Kidney epithelial cell (primary cell): ENCODE data around the gene F5. TPM values are rescaled to one million over a fixed set of nuclear protein-coding genes. Genes with fewer than 3 reads are reported as not detected.

Source experiments
- DNase-seq: peaks from one replicate; pipeline ENCODE4 v3.0.0-alpha.2; 2010; ENCODE audit warnings: low read depth
- H3K27me3 ChIP-seq: 2 replicates; pipeline ENCODE4 v1.6.0; 2011; ENCODE audit warnings: low read length; ENCODE audit not compliant: control insufficient read depth, insufficient read depth
- H3K36me3 ChIP-seq: 2 replicates; pipeline ENCODE4 v1.5.1; 2011; ENCODE audit warnings: low read length; ENCODE audit not compliant: control insufficient read depth, insufficient read depth
- H3K4me3 ChIP-seq: 2 replicates; pipeline ENCODE4 v1.5.1; 2011; ENCODE audit warnings: low read depth, mild to moderate bottlenecking, control low read depth, low read length
- total RNA-seq: library from RNA; depleted of rRNA; stranded (reverse); fragments of >200 nt; gene quantifications from 2 replicates; pipeline ENCODE4 v1.2.3, GENCODE V29; 2015
- TF ChIP-seq, protein P1 (sequence below): IDR thresholded peaks from 2 replicates; pipeline ENCODE4 v1.5.1; 2011; ENCODE audit warnings: mild to moderate bottlenecking, moderate library complexity, low read length, control low read depth, inconsistent platforms; ENCODE audit not compliant: insufficient read depth, poor library complexity, severe bottlenecking

The F5 gene
- total RNA-seq, 1 donor from 2014 or later = not detected

DNA sequence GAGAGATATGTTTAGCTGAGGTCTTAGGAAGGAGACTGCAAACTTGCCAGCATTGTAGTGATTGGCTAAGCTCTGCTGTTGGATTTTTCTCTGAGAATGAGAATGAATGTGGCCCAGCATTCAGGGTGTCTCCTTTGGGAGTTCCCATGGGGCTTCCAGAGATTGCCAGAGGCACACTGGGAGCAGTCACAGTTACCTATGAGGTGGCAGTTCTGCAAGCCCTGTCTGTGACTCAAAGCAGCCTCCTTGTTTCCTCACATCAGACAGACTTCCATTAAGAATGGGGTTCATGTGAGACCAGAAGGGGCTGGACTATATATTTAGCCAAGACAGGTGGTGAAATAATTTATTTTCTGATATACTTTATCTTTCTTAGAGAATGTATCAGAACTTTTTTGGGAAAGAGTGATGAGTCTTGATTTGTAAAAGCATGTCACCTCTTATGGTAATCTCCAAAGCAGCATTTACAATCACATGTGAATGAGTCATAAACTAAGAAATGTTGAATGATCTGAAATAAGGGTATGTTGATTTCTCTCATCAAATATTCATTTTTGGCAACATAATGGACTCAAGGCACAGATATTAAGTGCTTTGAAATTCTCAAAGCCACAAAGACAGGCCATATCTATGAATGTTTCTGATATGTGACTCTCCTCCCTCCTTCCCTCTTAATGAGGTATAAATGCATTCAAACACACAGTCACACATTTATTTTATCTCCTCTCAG, 91.1 kb downstream of the F5 start:
- TF ChIP-seq, protein P1, sequence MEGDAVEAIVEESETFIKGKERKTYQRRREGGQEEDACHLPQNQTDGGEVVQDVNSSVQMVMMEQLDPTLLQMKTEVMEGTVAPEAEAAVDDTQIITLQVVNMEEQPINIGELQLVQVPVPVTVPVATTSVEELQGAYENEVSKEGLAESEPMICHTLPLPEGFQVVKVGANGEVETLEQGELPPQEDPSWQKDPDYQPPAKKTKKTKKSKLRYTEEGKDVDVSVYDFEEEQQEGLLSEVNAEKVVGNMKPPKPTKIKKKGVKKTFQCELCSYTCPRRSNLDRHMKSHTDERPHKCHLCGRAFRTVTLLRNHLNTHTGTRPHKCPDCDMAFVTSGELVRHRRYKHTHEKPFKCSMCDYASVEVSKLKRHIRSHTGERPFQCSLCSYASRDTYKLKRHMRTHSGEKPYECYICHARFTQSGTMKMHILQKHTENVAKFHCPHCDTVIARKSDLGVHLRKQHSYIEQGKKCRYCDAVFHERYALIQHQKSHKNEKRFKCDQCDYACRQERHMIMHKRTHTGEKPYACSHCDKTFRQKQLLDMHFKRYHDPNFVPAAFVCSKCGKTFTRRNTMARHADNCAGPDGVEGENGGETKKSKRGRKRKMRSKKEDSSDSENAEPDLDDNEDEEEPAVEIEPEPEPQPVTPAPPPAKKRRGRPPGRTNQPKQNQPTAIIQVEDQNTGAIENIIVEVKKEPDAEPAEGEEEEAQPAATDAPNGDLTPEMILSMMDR = no peak
- Histone ChIP-seq H3K27me3 (no peaks in the 10 kb centered on the region), H3K4me3 (no peak overlapping the region), H3K36me3 (no peaks in the 10 kb centered on the region)
- no peak for DNase-seq

DNA sequence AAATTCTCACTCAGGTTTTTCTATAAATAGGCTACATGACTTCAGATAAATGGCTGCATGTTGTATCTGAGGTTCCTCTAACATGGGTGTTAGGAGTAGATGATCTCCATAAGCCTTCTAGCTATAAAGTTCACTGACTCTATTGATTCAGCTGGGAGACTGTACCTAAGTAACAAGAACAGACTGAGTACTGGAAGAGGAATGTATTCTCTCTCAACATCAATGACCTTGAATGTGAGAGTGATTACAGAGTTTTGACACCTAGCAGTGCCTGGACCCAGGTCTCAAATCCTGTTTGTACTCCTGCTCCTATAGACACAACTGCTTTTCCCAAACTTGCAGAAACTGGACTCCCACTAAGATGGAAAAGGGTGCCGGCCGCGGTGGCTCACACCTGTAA, 91.9 kb downstream of the F5 start:
- TF ChIP-seq, protein P1 = no peak
- Histone ChIP-seq H3K36me3 (no peaks in the 10 kb centered on the region), H3K4me3 (no peak overlapping the region), H3K27me3 (no peaks in the 10 kb centered on the region)
- no peak for DNase-seq

DNA sequence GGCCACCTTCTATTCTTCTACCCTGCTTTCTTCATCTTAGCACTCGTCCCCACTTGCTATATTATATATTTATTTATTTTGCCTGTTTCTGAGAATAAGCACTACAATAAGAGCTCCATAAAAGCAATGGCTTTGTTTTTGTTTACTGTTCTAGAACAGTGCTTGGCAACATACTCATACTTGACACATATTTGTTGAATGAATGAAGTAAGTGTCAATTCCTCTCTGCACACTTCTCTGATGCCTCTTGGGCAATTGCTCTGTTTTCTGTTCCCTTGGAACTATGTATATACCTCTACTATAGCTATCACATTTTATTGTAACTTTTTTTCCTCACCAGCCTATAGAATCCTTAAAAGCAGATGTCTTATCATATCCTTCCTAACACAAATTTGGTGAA, 93.0 kb downstream of the F5 start:
- TF ChIP-seq, protein P1 = no peak
- Histone ChIP-seq H3K27me3 (no peaks in the 10 kb centered on the region), H3K4me3 (no peak overlapping the region), H3K36me3 (no peaks in the 10 kb centered on the region)
- DNase-seq = no peak

DNA sequence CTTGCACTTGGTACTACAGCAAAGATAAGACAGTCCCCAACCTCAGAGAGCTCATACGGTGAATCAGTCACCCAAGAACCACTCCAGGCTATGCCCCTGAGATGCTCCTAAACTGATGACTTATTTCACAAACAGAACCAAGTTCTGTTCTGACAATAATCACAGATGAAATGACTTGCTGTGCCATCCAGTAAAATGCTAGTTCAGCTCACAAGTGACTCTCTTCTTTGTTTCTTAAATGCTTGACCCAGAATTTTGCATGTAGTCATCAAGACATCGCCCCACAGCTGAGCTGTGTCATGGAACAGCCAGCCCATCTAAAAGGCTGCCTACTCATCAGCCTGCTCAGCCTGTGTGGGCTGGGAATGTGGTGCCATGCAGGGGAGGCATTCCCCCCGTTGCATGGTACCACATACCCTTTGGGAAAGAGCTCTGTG, 94.4 kb downstream of the F5 start:
- H3K36me3 ChIP-seq = no peaks in the 10 kb centered on the region
- DNase-seq = no peak
- no peak overlapping the region for H3K4me3 ChIP-seq
- TF ChIP-seq, protein P1 = no peak
- no peaks in the 10 kb centered on the region for H3K27me3 ChIP-seq

DNA sequence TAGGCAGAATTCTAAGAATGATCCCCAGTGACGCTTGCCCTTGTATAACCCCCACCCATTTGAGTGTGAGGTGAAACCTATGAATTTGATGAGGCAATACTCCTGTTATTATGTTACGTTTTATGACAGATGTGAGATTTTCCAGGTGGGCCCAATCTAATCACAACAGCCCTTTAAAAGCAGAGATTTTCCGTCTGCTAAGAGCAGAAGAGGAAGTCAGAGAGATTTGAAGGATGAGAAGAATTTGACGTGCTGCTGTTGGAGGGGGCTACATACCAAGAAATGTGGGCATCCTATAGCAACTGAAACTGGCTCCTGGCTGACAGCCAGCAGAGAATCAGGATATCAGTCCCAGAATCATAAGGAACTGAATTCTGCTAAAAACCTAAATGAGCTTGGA, 98.1 kb downstream of the F5 start:
- TF ChIP-seq, protein P1 = no peak
- no peak overlapping the region for H3K4me3 ChIP-seq

DNA sequence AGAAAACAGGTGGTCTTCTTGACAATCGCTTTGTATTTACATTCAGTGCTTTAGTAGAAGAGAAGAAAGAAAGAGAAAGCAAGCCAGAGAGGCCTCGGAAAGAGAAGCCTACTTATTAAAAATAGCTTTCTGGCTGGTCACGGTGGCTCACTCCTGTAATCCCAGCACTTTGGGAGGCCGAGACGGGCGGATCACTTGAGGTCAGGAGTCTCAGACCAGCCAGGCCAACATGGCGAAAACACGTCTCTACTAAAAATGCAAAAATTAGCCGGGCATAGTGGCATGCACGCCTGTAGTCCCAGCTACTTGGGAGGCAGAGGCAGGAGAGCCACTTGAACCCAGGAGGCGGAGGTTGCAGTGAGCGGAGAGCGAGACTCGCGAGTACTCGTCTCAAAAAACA, 98.7 kb downstream of the F5 start:
- TF ChIP-seq, protein P1 = no peak
- H3K36me3 ChIP-seq = no peaks in the 10 kb centered on the region
- DNase-seq = no peak
- no peak overlapping the region for H3K4me3 ChIP-seq
- no peaks in the 10 kb centered on the region for H3K27me3 ChIP-seq

More for the DNA sequence above, 98.1 kb downstream of the F5 start:
- DNase-seq = no peak
- H3K36me3 ChIP-seq = no peaks in the 10 kb centered on the region
- H3K27me3 ChIP-seq = no peaks in the 10 kb centered on the region
